ENCODE measurements around the gene TSHZ2.
"Not testable (repeated sequence)": the region's sequence is repeated elsewhere in the genome, so short reads cannot be mapped to it uniquely, and the experiment has no call there.

Gene TSHZ2

DNA sequence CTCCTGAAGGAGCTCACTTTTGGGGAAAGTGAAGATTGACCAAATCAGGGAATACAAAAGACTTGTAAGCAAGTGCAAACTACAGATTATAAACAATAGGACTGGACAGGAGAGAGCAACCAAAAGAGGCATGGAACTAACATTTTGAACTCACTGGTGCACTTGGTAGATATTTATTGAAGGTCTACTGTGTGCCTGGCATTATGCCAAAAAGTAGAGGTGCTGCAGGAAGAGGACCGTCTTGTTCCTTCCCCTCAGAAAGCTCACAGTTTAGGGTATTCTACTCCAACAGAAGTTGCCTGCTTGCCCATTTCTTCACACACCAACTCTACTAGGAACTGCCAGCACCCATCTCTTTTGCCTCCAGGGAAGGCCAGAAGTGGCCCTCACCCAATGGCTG, 10.0 kb upstream of the TSHZ2 start:
- no peak for DNase-seq (ENCODE audit: low read depth)

DNA sequence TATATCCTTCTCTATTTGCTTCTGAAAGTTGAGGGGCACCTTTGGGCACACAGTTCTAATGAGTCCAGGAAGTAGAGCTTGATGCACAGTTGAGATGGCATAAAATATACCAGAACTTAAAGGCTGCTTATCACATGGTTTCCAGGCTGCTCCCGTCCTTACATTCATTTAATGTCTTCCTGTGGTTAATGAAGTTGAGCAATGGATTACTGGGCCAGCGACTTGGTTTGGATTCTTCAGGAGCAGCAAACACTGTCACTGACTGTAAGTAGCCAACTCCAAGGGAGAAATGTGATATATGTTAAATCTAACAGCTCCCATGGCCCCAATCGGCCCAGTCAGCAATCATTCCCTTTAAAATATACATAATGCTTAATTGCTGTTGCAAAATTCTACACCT, 9.0 kb upstream of the TSHZ2 start:
- no peak for DNase-seq (ENCODE audit: low read depth)

DNA sequence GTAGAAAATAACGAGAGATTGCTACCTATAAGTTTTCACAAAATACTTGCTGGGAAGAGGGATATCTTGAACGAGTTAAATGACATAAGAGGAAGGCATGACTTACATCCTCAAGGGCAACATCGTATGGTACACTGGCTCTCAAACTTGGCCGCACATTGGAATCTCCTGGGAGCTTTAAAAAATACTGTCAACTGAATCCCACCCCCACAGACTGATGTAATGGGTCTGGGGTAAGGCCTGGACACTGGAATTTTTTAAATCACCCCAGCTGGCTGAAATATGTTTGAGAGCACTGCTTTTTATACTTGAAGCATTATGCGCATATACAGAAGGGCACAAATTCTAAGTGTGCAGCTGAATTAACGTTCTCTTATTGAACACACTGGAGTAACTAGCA, 8.0 kb upstream of the TSHZ2 start:
- DNase-seq (ENCODE audit: low read depth), result no peak

DNA sequence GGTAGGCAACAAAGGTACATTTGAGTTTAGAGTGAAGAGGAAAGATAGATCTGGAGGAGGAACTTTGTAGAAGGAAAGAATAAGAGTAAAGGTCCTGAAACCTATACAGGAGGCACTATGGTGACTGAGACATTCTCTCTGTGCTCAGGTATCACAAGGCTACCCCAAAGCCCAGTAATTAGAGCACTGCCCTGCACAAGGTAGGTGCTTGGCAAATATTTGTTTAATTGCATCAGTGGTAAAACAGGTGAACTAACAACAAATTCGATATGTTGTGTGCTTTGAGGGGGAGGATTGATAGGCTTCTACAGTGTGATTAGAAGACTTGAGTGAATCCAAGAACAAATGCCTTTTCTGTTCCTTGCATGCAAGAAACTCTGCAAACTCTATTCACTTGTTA, 6.8 kb upstream of the TSHZ2 start:
- no peak for DNase-seq (ENCODE audit: low read depth)

DNA sequence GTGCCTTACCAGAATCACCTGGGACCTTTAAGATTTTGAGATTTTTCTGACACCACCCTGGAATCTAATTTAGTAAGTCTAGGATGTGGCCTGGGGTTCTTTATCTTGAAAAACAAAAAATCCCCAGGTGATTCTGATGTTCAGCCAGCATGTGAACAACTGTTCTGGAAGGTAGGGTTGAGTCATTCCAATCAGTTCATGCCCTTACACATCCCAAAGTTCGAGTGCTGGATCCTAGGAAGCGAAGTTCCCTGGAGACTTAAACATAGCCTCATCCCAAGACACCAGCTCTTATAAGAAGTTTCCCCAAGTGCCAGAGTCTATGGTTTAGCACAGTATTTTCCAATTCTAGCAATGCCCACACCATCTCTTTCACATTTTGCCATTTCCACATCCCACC, 6.3 kb upstream of the TSHZ2 start:
- DNase-seq (ENCODE audit: low read depth), result no peak

DNA sequence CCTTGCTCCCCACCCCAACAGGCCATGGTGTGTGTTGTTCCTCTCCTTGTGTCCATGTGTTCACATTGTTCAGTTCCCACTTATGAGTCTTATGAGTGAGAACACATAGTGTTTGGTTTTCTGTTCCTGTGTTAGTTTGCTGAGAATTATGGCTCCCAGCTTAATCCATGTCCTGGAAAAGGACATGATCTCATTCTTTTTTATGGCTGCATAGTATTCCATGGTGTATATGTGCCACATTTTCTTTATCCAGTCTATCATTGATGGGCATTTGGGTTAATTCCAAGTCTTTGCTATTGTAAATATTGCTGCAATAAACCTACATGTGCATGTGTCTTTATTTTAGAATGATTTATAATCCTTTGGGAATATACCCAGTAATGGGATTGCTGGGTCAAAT, 5.6 kb upstream of the TSHZ2 start:
- DNase-seq (ENCODE audit: low read depth), result not testable (repeated sequence)

DNA sequence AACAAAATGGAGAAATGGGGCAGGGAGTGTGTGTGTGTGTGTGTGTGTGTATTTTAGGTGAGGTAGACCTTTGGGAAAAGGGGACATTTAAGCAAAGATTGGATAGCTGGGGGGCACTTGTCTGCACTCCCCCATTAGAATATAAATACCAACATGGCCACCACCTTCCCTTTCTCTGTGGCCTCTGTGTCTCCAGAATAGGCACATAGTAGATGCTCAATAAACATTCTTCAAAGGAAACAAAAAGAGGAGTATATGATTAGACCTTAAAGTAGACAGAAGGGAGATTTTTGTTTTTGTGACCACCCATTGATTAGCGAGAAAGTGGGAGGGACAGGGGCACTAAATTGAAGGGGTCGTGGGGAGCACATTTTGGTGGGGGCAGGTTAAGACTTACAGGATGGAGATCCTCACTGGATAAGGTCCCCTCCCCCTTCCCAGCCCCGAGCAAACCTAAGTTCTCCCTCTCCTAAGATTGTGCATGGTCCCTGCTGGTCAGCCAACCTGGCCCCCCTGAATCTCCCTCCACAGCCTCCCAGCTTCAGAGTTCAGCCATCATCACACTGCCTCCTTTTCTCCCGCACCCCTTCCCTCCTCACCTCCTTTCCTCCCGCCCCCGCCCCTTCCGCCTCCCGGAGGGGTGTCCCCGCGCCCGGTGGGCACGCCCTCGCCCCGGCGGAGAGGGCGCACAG, 514 bp upstream of the TSHZ2 start:
- DNase-seq (ENCODE audit: low read depth), result no peak

DNA sequence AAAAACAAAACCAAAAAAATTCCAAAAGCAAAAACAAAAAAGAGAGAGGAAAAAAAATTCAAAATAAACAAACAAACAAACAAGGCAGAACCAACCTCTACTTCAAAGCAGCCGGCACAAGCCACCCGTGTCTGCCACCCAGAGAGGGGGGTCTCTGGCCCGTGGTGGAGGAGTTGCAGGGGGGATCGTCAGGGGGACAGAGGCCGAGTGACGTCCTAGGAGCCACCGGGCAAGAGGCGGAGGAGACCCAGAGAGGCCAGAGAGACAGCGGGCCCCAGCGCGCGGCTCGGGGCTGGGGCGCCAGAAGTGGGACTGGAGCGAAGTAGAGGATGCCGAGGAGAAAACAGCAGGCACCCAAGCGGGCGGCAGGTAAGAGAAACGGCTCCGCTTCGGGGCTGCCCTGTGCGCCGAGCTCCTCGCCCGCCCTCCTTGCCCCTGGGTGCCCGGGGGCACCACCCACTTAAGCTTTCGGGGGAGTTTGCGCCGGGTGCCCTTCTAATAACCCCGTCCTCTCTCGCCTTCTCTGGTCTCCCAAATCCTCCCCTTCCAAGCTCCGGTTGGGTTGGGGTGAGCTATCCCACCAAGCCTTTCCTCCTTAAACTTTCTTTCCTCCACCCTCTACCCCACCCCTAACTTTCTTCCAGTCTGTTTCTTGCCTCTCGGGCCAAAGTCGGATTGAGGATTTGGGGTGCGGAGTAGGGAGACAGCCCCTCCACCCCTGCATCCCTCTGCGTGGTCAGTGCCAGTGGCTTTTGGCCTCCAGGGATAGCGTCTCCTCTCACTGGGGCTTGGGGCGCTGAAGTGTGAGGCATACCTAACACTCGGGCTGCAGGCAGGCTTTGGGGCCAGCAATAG, 1.0 kb downstream of the TSHZ2 start:
- DNase-seq (ENCODE audit: low read depth), result no peak

DNA sequence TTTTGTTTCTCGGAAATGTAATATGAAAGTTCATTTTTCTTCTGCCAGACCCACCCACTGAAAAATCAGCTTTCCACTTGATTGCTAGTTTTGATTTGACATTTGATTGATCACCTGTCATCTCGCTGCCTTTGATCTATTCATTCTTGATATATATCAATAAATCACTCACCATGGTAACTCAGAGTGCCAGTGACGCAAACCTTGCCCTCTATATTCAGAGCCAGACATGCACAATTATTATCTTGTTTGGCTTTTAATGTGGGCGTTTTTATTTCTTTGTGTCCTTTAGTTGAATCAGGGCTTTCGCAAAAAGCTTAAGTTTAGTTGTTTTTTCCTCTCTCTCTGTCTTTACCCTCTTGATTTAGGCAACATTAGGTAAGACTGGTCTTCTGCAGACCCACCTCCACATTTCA, 2.0 kb downstream of the TSHZ2 start:
- DNase-seq (ENCODE audit: low read depth), result no peak

DNA sequence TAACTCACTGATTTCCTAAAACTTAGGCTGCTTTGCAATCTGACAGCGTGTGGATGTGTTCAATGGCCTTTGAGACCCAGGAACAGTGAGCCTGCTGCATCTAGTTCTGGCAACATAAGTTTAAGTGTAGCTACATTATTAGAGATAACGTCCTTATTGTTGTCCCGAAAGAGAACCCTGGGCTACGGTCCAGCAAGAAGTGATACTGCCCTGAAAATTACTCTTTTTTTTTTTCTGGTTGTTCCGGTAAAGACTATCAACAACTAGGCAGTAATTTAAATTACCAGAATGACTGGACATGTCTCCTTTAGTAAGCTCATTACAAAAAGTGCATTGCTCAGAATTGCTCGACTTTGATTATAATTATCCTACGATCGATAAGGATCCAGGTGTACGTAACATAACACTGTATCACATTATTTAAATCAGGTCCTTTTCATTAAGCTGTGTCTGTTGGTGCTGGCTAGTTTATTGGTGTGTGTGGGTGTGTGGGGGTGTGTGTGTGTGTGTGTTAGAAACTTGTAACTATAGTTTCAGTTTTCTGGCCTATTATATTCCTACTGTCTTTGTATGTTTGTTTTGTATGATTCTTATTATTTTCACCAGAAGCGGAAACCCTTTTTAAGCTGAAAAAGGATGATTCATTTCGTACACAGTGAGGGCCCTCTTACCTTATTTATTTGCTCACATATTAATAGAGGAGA, 3.0 kb downstream of the TSHZ2 start:
- no peak for DNase-seq (ENCODE audit: low read depth)

DNA sequence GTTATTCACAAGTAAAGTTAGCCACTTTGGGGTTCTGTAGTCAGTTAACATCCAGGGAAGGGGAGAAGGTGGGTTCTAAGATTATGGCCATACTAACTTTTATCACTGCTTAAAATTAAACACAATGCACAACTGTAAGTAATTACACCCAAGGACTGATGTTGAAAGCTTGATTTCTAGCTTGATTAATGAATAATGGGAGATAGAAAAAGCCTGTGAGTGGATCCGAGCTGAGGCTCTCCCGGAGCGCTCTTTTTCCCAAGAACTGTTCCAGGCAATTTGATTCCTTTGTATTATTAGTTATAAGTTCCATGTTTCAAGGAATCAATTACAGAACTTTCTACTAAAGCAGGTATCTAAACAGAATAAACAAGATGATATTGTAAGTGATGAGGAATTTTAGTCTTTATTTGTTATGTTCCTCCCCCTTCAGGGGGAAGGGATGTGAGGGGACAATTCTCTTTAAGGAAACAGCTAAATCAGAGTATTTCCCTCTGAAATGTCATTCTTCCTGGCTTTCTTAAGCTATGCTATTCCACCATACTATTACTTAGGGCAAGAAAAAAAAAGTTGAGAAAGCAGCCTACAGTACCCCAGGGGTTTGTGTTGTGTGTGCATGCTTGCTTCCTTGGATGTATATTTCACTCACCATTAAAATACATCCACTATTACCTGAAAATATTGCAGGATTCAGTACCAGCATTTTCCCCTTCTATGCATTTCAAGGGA, 3.8 kb downstream of the TSHZ2 start:
- DNase-seq (ENCODE audit: low read depth), result no peak

DNA sequence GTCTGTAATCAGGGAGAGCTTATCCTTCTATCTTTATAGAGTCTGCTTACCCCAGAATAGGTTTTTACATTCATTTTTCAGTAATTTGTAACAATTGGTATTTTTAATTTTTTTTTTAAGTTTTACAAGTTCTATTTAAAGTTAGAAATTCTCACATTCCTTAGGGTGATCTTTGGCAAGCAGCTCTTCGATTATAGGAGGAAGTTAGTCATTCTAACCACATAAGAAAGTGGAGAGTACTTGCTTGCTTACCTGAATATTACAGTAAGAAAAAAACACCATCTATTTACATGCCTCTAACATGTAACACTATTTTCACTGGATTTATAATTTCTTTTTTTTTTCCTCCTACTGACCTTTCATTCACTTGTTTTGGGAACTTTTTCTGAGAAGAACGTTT, 6.7 kb downstream of the TSHZ2 start:
- no peak for DNase-seq (ENCODE audit: low read depth)

DNA sequence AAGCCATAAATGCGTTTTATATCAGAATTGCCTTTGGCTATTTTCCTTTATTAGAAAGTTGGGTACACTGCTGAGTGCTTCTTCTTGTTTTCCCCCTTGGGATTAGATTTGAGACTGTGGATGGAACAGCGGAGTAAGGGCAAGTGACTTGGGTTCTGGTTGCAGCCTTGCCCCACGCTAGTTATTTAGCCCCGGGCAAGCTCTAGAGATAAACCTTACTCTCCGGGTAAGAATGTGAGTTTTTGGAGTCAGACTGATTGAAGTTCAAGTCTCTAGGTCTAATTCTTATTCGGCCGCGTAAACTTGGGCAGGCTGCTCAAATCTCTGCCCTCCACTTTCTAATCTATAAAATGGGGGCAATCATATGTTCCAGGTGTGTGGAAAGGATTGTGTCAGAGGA, 8.9 kb downstream of the TSHZ2 start:
- DNase-seq (ENCODE audit: low read depth), result no peak

DNA sequence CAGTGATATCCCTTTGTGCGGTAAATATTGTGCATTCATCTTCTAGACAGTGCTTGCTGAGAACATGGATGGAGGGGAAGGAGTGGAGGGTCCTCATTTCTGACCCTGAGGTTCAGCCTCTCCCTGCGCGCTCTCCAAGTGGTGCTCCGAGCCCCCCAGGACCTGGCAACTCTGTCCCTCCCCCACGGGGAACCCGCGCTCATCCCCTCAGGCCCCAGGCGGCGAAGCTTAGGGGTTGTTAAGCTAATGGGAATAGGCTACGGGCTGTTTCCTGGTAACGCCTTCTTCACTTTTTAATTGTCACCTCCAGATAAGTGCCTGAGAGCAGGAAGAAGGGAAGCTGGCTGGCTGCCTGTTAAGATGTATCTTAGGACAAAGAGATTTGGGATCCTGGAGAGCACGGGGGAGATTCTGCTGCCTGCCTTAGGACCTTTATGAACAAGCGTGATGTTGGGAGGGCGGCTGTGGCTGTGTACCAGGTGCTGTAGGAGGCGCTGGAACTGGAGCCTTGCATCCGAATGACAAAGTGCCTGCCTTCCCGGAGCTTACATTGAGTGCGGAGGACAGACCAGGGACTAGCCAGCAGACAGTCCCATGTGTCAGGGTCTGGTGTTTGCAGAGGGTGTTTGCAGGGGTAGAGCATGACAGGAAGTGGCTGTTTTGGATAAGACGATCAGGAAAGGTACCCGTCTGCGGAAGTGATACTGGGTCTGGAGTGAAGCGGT, 11.7 kb downstream of the TSHZ2 start:
- no peak for DNase-seq (ENCODE audit: low read depth)

DNA sequence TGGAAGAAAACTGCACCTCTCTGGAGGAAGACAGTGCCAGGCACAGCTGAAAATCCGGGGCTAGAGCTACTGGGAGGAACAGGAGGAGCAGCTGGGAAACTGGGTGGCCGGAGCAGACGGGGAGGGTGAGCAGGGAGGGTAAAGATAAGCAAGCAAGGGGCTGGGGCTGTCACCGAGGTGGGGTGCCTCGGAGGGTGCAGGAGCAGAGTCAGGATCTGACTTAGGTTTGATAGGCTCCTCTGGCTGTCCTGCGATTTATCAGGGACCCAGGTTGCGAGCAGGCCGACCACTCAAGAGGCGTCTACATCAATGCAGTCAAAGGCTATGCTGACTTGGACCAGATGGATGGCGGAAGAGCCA, 12.3 kb downstream of the TSHZ2 start:
- DNase-seq (ENCODE audit: low read depth), result no peak

DNA sequence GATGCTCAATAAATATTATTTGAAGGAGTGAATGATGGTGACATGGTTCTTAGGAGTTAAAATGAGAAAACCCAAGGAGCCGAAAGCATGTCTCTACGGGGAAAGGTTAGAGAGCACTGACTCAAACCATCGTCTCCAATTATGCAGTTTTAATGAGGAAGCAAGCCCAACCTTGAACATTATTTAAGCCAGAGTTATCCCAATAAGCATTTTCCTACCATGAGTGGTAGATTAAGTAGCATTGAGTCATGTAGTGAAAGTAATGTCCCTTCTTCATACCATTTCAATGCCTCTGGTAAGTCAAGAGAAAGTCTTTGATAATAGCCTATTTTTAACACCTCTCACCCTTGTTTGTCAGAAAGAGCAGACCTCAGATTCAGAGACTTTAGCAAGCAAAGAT, 13.5 kb downstream of the TSHZ2 start:
- no peak for DNase-seq (ENCODE audit: low read depth)

DNA sequence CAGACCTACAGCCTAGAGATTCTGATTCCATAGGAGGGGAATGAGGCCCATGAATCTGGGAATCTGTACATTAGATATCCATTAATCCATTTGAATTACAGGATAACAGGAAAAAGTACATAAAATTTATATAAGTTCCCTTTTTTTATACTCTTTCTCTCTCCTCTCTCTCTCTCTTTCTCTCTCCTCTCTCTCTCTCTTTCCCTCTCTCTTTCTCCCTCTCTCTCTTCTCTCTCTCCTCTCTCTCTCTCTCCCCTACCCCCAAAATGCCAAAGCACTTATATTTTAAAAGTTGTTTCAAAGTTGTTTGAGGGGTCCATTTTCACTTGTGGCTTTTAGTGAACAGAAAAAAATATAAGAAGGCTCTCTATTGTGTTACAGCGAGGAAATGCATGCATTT, 15.1 kb downstream of the TSHZ2 start:
- no peak for DNase-seq (ENCODE audit: low read depth)

DNA sequence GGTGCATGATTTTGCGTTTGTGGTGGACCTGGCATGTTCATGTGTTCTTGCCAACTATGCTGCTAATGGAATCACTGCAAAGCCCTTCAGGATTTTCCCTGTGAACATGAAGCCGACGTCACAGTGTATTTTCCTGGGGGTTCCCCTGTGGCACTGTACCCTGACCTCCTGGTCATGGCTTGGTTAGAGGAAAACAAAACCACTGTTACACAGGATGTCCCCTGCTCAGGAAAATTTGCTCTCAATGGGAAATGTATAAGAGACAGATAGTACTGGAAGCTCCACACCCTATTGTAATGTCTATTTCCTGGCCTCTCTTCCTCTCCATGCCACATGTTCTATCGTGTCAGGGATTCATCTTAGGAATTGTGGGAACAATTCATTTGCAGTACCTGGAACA, 19.7 kb downstream of the TSHZ2 start:
- DNase-seq (ENCODE audit: low read depth), result no peak

DNA sequence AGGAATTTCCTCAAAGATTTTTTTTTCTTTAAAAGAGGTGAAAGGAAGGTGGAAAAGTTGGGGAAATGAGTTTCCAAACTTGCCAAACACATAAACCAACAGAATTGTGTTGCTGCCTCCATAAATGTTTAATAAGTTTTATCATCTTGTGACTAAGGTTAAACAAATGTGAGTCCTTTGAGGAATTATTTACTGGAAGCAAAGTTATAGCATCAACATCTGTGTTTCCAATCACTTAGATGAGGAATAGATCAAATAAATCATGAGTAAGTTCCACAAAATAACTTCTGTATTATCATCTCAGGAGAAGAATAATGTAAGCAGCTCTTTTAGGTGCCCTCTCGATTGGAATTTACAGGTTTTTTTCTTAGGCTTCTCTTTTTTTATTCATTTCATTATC, 20.5 kb downstream of the TSHZ2 start:
- DNase-seq (ENCODE audit: low read depth), result no peak

DNA sequence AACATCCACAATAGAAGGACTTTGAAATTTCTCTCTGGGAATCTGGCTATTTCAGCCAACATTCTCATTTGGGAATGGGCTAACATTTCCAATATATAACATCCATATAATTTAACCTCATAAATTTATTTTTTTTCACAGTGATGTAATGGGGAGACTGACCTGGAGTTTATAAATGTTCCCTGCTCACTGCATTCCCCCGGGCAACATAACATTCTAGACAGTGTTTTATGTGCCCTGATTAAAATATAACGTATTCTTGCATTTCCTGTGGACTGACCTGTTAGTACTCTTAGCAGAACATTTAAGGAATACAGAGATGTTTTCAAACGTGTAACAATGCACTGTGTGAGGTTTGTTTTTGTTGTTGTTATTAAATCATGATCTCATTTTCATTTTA, 20.9 kb downstream of the TSHZ2 start:
- no peak for DNase-seq (ENCODE audit: low read depth)

DNA sequence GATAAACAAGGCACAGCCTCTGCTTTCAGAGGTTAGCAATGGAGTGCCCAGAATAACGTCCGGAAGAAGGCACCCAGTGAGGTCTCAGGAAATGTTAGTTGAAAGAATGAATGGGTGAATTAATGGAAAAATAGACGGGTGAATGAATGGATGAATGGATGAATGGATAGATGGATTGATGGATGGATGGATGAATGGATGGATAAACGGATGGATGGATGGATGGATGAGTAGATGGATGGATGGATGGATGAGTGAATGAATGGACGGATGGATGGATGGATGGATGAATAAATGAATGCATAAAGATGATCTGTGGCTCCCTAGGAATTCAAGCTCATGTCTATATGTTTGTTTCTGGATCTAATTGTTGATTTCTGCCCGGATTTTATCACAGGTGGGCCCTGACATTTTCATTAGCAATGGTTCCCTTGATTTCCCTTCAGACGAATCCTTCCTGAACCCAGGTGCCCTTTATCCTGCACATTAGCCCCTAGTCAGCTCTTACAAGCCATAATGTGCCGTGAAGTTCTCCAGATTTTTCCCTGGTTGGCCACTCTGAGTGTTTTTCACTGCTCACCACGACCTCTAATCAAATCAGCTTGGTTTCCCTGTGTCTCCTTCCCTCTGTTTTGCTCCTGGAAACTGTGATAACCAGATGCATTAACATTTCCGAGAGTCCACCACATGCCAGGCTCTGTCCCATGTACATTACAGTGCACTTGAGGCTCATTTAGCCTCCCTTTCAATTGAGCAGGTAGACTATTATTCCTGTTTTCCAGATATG, 22.2 kb downstream of the TSHZ2 start:
- no peak for DNase-seq (ENCODE audit: low read depth)
